SK-N-SH (cell line): ENCODE data around the gene MAP1LC3B. TPM values are rescaled to one million over a fixed set of nuclear protein-coding genes. Genes with fewer than 3 reads are reported as not detected.

Source experiments
- CTCF ChIA-PET: fragments of 300-600, 350-600 bp; formaldehyde crosslinking; extraction: SDS; loops from one replicate; lab custom pipeline; 2021; lab: Yijun Ruan, JAX
- POLR2A ChIA-PET: fragments of 350-600 bp; sonication (Branson Sonifier 250); formaldehyde crosslinking; extraction: SDS; loops from one replicate; lab custom pipeline; 2020; ENCODE audit warnings: antibody characterized with exemption, inconsistent platforms; lab: Yijun Ruan, JAX
- DNase-seq: peaks from one replicate; pipeline ENCODE4 v3.0.0; 2012
- H2AFZ ChIP-seq: fragments of 200-600 bp; sonication (generic); 2 replicates; pipeline ENCODE4 v1.8.1; 2016; ENCODE audit warnings: antibody characterized with exemption, mild to moderate bottlenecking, low read depth
- H3F3A ChIP-seq: fragments of 200-600 bp; sonication (generic); replicated peaks from 2 replicates; pipeline ENCODE3; 2016; ENCODE audit warnings: antibody characterized with exemption, mild to moderate bottlenecking; ENCODE audit not compliant: insufficient read depth
- H3K27ac ChIP-seq, 2 experiments: fragments of 200-500 bp in 1 of 2; fragments of 200-600 bp in 1 of 2; sonication (Bioruptor generic) in 1 of 2; sonication (generic), shearing (Covaris generic) in 1 of 2; 2 replicates each; pipeline versions ENCODE4 v1.5.1 to v1.6.1; 2014 to 2016; ENCODE audit warnings: low read depth in 2 of 2, inconsistent platforms in 1 of 2, low read length in 1 of 2, mild to moderate bottlenecking in 1 of 2, mixed read lengths in 1 of 2
- H3K27me3 ChIP-seq: fragments of 200-600 bp; sonication (generic), shearing (Covaris generic); 2 replicates; pipeline ENCODE4 v1.6.1; 2016; ENCODE audit warnings: mixed run types; ENCODE audit not compliant: insufficient read depth
- H3K36me3 ChIP-seq, 2 experiments: fragments of 200-500 bp in 1 of 2; fragments of 200-600 bp in 1 of 2; sonication (Bioruptor generic) in 1 of 2; sonication (generic) in 1 of 2; replicated peaks in 1 of 2; 2 replicates each; pipeline versions ENCODE3 to v1.5.1; 2014 to 2016; ENCODE audit warnings: low read length in 1 of 2, mild to moderate bottlenecking in 1 of 2; ENCODE audit not compliant: insufficient read depth in 2 of 2, control insufficient read depth in 1 of 2
- H3K4me1 ChIP-seq, 2 experiments: fragments of 200-500 bp in 1 of 2; fragments of 200-600 bp in 1 of 2; sonication (Bioruptor generic) in 1 of 2; sonication (generic), shearing (Covaris generic) in 1 of 2; 2 replicates each; pipeline versions ENCODE4 v1.5.1 to v1.6.1; 2014 to 2016; ENCODE audit warnings: low read depth in 1 of 2, low read length in 1 of 2, mixed run types in 1 of 2; ENCODE audit not compliant: insufficient read depth in 2 of 2, control insufficient read depth in 1 of 2
- H3K4me2 ChIP-seq: fragments of 200-600 bp; sonication (generic), shearing (Covaris generic); 2 replicates; pipeline ENCODE4 v1.6.1; 2017; ENCODE audit warnings: mixed run types
- H3K4me3 ChIP-seq, 2 experiments: fragments of 200-500 bp in 1 of 2; fragments of 200-600 bp in 1 of 2; sonication (Bioruptor generic) in 1 of 2; sonication (generic), shearing (Covaris generic) in 1 of 2; 2 replicates each; pipeline versions ENCODE4 v1.5.1 to v1.8.1; 2014 to 2016; ENCODE audit warnings: low read depth in 2 of 2, inconsistent platforms in 1 of 2, low read length in 1 of 2, mild to moderate bottlenecking in 1 of 2, mixed read lengths in 1 of 2, moderate library complexity in 1 of 2
- H3K79me2 ChIP-seq: fragments of 200-600 bp; sonication (generic); 2 replicates; pipeline ENCODE4 v1.8.1; 2017; ENCODE audit warnings: mild to moderate bottlenecking; ENCODE audit not compliant: insufficient read depth
- H3K9ac ChIP-seq: fragments of 200-600 bp; sonication (generic); 2 replicates; pipeline ENCODE4 v1.6.1; 2017; ENCODE audit warnings: mixed run types
- H3K9me2 ChIP-seq: fragments of 200-600 bp; sonication (generic); 2 replicates; pipeline ENCODE4 v1.6.1; 2017; ENCODE audit warnings: mixed run types
- H3K9me3 ChIP-seq: fragments of 200-600 bp; sonication (generic); 2 replicates; pipeline ENCODE4 v1.6.1; 2017; ENCODE audit warnings: mixed run types, mild to moderate bottlenecking, moderate library complexity
- H4K20me1 ChIP-seq: fragments of 200-600 bp; sonication (generic); 2 replicates; pipeline ENCODE4 v1.6.1; 2017; ENCODE audit warnings: mild to moderate bottlenecking, mixed run types; ENCODE audit not compliant: insufficient read depth
- FOXJ3 ChIP-seq: sonication (generic); formaldehyde crosslinking; IDR thresholded peaks from 2 replicates; pipeline ENCODE4 v1.5.1; 2020; ENCODE audit warnings: mild to moderate bottlenecking, missing genetic modification reagents
- GATA2 ChIP-seq: sonication (generic); formaldehyde crosslinking; IDR thresholded peaks from 2 replicates; pipeline ENCODE4 v1.5.0; 2020; ENCODE audit warnings: mild to moderate bottlenecking, missing genetic modification reagents
- JUND ChIP-seq: IDR thresholded peaks from 2 replicates; pipeline ENCODE4 v1.4.0; 2012
- MEF2A ChIP-seq: IDR thresholded peaks from 2 replicates; pipeline ENCODE4 v1.4.0; 2012; ENCODE audit warnings: low read depth, borderline replicate concordance
- POLR2AphosphoS5 ChIP-seq: IDR thresholded peaks from 2 replicates; pipeline ENCODE4 v1.6.1; 2012; ENCODE audit warnings: low read depth, low read length
- RCOR1 ChIP-seq: fragments of 150-350 bp; IDR thresholded peaks from 2 replicates; pipeline ENCODE4 v1.6.1; 2017; ENCODE audit warnings: antibody characterized with exemption, low read length
- RXRA ChIP-seq: IDR thresholded peaks from 2 replicates; pipeline ENCODE4 v1.4.0; 2012; ENCODE audit warnings: low read depth, mild to moderate bottlenecking, borderline replicate concordance
- SIN3A ChIP-seq: IDR thresholded peaks from 2 replicates; pipeline ENCODE4 v1.6.1; 2012; ENCODE audit warnings: low read depth, mild to moderate bottlenecking, low read length, moderate library complexity, borderline replicate concordance
- TCF12 ChIP-seq: IDR thresholded peaks from 2 replicates; pipeline ENCODE4 v1.4.0; 2012
- TEAD4 ChIP-seq: IDR thresholded peaks from 2 replicates; pipeline ENCODE4 v1.4.0; 2012; ENCODE audit warnings: mild to moderate bottlenecking, borderline replicate concordance; ENCODE audit not compliant: insufficient read depth
- YY1 ChIP-seq: IDR thresholded peaks from 2 replicates; pipeline ENCODE4 v1.4.0; 2012; ENCODE audit warnings: low read depth, mild to moderate bottlenecking
- WGBS: methylation state at CpG from one replicate; pipeline ENCODE4 v1.1.6; 2017; ENCODE audit warnings: low lambda C conversion rate; 5-methylcytosine and 5-hydroxymethylcytosine counted together
- polyA plus RNA-seq, 3 experiments: library from polyadenylated mRNA; depleted of rRNA; stranded (reverse); fragments of >200 nt; gene quantifications; 2 replicates each; pipeline ENCODE4 v1.2.3, GENCODE V29; 2012
- TF ChIP-seq, protein P1 (sequence below): IDR thresholded peaks from 2 replicates; pipeline ENCODE4; 2012
- TF ChIP-seq, protein P2 (sequence below): fragments of 200-600 bp; sonication (generic); IDR thresholded peaks from 2 replicates; pipeline ENCODE4 v1.6.1; 2017; ENCODE audit warnings: antibody characterized with exemption, mild to moderate bottlenecking, moderate library complexity

MAP1LC3B gene
- polyA plus RNA-seq, 1 of the 3 experiments (the other 2 are of a cell fraction) = 33.7 TPM

DNA sequence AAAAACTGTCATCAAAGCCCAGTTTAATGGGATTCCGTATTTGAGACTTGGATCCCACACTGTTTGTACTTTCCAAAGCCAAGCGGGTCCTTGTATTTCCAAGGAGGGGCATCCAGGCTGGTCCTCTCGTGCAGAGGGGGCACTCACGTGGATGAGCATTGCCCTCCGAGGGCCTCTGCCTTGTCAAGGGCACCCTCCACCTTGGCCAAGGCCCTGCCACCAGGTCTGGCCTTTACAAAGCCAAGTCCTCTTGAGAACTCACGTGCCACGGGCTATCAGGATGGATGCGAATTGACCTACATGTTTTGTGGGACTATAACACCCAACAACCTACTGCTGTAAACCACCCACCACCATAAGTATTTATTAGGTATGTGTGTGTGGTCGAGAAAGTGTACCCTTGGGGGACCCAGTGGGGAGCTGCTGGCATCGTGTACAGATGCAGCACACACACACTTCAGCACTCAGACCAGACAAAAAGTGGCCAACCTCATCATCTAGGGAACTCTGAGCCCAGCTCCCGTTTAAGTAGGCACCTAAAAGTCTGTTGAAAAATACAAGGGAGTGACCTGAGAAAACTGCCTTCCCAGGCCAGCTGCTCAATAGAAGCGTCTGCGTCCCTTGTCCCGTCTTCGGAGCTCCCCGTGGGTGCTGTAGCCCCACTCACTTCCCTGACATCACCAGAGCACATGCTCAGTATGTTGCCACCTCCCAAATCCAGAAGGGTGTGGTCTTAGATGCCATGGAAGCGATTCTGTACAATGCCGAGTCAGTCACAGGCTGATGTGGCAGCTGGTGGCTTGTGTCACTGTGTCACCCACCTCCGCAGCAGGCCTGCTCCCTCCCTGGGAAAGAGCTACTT lies 12.9 kb downstream of the MAP1LC3B start (continued):
- TF ChIP-seq, protein P1, sequence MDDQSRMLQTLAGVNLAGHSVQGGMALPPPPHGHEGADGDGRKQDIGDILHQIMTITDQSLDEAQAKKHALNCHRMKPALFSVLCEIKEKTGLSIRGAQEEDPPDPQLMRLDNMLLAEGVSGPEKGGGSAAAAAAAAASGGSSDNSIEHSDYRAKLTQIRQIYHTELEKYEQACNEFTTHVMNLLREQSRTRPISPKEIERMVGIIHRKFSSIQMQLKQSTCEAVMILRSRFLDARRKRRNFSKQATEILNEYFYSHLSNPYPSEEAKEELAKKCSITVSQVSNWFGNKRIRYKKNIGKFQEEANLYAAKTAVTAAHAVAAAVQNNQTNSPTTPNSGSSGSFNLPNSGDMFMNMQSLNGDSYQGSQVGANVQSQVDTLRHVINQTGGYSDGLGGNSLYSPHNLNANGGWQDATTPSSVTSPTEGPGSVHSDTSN = no peak
- no peak for TF ChIP-seq RCOR1
- no peak for TF ChIP-seq SIN3A
- TF ChIP-seq MEF2A = no peak
- no peak for TF ChIP-seq YY1
- TF ChIP-seq GATA2 = no peak
- TF ChIP-seq TCF12 = no peak
- no peak for TF ChIP-seq RXRA
- no peak for TF ChIP-seq JUND

DNA sequence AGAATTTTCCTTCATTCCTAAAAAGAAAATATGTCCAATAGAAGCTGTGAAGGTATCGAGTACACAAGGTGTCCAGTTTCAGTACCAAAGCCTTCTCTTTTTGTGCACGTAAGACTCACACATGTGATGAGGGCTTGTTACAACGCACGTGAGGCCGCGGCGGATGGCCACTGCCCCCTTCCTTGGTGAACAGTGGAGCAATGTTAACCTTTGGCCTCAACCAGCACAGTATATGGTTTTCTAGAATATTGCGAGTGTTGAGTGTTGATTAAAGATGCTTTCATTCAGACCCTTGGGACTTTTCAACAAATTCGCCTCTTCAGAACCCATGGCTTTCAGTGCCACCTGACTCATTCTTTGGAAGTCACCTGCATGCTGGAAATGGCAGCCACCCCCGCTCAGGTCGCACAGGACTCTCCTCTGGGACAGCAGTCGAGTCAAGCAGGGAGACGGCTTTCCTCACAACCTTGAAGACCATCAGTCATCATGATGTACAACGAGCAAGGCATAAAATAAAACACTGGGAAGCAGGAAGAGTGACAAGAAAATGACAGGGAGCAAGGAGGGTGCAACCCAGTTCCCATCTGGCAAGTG lies 14.5 kb downstream of the MAP1LC3B start:
- Histone ChIP-seq H3K27ac (no peak overlapping the region), H2AFZ (no peak overlapping the region), H3K27me3 (no peaks in the 10 kb centered on the region), H3K9me2 (no peaks in the 10 kb centered on the region), H3K9me3 (no peaks in the 10 kb centered on the region), H3K79me2 (peaks cover 2% of the 10 kb centered on the region; the same call in 1 of the 2 replicates), H3K9ac (no peak overlapping the region), H3K4me3 (no peak overlapping the region), H3K4me2 (no peak overlapping the region), H3F3A (peaks cover 7% of the 10 kb centered on the region), H4K20me1 (no peaks in the 10 kb centered on the region), H3K4me1 (no peaks in the 10 kb centered on the region), H3K36me3 (peaks cover 54 to 91% of the 10 kb centered on the region in 2 experiments)
- WGBS = 97% methylated on average over 14 of the region's 14 CpGs
- ChIA-PET POLR2A (interaction anchor here (0.6 kb wide), 1 partner anchor 443 kb away, joined by 3 read pairs; no protein-coding TSS in a partner anchor), CTCF (interaction anchor here (0.9 to 2.6 kb wide), 8 partner anchors 10 to 229 kb away, joined by 3 to 12 read pairs (median 6); no protein-coding TSS in a partner anchor)
- no peak for DNase-seq
- TF ChIP-seq GATA2 = no peak
- peak; percentile 23; the same call in 1 of the 2 replicates for TF ChIP-seq POLR2AphosphoS5
- no peak for TF ChIP-seq TEAD4
- TF ChIP-seq SIN3A = no peak
- TF ChIP-seq FOXJ3 (CRISPR knock-in tag) = no peak
- no peak for TF ChIP-seq YY1
- TF ChIP-seq, protein P2, sequence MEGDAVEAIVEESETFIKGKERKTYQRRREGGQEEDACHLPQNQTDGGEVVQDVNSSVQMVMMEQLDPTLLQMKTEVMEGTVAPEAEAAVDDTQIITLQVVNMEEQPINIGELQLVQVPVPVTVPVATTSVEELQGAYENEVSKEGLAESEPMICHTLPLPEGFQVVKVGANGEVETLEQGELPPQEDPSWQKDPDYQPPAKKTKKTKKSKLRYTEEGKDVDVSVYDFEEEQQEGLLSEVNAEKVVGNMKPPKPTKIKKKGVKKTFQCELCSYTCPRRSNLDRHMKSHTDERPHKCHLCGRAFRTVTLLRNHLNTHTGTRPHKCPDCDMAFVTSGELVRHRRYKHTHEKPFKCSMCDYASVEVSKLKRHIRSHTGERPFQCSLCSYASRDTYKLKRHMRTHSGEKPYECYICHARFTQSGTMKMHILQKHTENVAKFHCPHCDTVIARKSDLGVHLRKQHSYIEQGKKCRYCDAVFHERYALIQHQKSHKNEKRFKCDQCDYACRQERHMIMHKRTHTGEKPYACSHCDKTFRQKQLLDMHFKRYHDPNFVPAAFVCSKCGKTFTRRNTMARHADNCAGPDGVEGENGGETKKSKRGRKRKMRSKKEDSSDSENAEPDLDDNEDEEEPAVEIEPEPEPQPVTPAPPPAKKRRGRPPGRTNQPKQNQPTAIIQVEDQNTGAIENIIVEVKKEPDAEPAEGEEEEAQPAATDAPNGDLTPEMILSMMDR = no peak
